Panc1 (cell line): Measurements from ENCODE around the gene PRKCQ.

Experiments
- POLR2AphosphoS5 ChIP-seq: IDR thresholded peaks from 2 replicates; pipeline ENCODE4 v1.6.1; 2012; ENCODE audit warnings: mild to moderate bottlenecking, low read depth, low read length, moderate library complexity
- TCF7L2 ChIP-seq: IDR thresholded peaks from 2 replicates; pipeline ENCODE4 v1.6.1; 2011; ENCODE audit warnings: mild to moderate bottlenecking, low read depth, low read length, inconsistent platforms
- TF ChIP-seq, protein P1 (sequence below): fragments of 450-650 bp; IDR thresholded peaks from 2 replicates; pipeline ENCODE4 v1.5.1; 2017; ENCODE audit warnings: mild to moderate bottlenecking

DNA sequence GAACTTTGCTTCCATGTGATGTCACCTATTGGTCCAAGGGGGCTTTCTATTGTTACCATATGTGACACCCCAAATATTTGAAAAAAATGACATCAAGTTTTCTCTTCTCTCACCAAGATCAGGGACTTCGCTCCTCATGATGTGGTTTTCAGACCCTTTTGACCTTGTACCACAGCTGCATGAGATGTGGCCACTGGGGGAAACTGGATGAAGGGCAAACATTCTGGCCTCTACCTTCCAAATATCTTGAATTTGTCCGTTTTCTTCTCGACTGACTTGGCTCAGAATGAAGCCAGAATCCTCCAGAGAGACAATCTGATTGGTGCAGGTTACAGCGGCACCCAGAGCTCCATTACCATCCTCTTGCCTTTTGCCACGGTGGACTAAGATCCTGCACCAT, 122.7 kb downstream of the PRKCQ start:
- TF ChIP-seq, protein P1, sequence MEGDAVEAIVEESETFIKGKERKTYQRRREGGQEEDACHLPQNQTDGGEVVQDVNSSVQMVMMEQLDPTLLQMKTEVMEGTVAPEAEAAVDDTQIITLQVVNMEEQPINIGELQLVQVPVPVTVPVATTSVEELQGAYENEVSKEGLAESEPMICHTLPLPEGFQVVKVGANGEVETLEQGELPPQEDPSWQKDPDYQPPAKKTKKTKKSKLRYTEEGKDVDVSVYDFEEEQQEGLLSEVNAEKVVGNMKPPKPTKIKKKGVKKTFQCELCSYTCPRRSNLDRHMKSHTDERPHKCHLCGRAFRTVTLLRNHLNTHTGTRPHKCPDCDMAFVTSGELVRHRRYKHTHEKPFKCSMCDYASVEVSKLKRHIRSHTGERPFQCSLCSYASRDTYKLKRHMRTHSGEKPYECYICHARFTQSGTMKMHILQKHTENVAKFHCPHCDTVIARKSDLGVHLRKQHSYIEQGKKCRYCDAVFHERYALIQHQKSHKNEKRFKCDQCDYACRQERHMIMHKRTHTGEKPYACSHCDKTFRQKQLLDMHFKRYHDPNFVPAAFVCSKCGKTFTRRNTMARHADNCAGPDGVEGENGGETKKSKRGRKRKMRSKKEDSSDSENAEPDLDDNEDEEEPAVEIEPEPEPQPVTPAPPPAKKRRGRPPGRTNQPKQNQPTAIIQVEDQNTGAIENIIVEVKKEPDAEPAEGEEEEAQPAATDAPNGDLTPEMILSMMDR, result no peak
- TF ChIP-seq POLR2AphosphoS5 (no peak), TCF7L2 (no peak)
